ENCODE results near the gene S100A14.

The S100A14 gene

DNA sequence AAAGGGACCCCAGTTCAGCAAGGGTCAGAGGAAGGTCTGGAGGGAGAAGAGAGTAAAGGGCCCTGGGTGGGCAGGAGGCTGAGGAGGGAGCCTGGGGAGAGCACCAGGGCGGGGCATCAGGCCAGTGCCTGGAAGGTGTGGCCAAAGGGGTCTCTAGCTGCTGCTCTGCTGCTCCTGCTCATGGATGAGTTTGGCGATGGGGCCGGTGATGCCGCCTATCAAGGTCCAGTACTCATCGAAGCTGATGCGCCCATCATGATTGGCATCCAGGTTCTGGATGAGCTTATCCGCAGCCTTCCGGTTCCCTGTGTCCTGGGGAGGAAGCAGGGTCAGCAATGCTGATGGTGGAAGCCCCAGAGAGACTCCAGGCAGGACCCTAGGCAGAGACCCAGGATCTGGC is 8.7 kb downstream of the S100A14 start:
- no peak for DNase-seq (ENCODE audit: extremely low spot score)
- ChIA-PET CTCF (interaction anchor here (0.6 kb wide), 1 partner anchor 20 kb away, joined by 3 read pairs; the partner anchor contains the start of gene S100A13), POLR2A (interaction anchor here (1.3 to 2.3 kb wide), 2 partner anchors 20 to 27 kb away, joined by 6 to 8 read pairs; partner anchors contain the start of genes CHTOP and S100A13)
- no peak for TF ChIP-seq TARDBP (IDR thresholded peaks at IDR 0.05)
- TF ChIP-seq FOXK2 (IDR thresholded peaks at IDR 0.05) = no peak
- TF ChIP-seq FOXA1 (IDR thresholded peaks at IDR 0.05) = no peak
- TF ChIP-seq HDGF (IDR thresholded peaks at IDR 0.05; ENCODE audit: borderline replicate concordance) = no peak
- no peak for TF ChIP-seq CTBP1 (IDR thresholded peaks at IDR 0.05; ENCODE audit: borderline replicate concordance)
- TF ChIP-seq BHLHE40 (IDR thresholded peaks at IDR 0.05; ENCODE audit: borderline replicate concordance) = no peak
- TF ChIP-seq L3MBTL2 (conservative IDR thresholded peaks at IDR 0.05) = no peak
- no peak for TF ChIP-seq FOXM1 (IDR thresholded peaks at IDR 0.05; ENCODE audit: borderline replicate concordance)
- TF ChIP-seq SUZ12 (IDR thresholded peaks at IDR 0.05) = no peak
- TF ChIP-seq ELF4 (IDR thresholded peaks at IDR 0.05) = no peak
- TF ChIP-seq, protein P1, sequence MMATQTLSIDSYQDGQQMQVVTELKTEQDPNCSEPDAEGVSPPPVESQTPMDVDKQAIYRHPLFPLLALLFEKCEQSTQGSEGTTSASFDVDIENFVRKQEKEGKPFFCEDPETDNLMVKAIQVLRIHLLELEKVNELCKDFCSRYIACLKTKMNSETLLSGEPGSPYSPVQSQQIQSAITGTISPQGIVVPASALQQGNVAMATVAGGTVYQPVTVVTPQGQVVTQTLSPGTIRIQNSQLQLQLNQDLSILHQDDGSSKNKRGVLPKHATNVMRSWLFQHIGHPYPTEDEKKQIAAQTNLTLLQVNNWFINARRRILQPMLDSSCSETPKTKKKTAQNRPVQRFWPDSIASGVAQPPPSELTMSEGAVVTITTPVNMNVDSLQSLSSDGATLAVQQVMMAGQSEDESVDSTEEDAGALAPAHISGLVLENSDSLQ (IDR thresholded peaks at IDR 0.05) = no peak
- TF ChIP-seq ZNF384 (IDR thresholded peaks at IDR 0.05) = no peak

DNA sequence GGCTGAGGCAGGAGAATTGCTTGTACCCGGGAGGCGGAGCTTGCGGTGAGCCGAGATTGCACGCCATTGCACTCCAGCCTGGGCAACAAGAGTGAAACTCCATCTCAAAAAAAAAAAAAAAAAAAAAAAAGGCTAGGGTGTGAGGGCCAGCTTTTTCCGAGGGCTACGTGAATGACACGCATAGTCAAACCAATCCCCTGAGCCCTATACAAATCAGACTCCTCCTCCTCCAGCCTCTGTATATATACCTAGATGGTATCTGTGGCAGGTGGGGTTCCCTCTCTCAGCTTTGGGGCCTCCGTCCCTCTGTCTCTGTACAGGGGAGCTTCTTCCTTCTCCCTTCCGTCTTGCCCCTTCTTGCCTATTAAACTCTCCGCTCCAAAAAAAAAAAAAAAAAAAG is 9.9 kb downstream of the S100A14 start:
- ChIA-PET CTCF (interaction anchor here (0.6 kb wide), 1 partner anchor 17 kb away, joined by 4 read pairs; no protein-coding TSS in a partner anchor), POLR2A (interaction anchor here (1.3 to 2.3 kb wide), 2 partner anchors 21 to 28 kb away, joined by 6 to 8 read pairs; partner anchors contain the start of genes CHTOP and S100A13)
- no peak for DNase-seq (ENCODE audit: extremely low spot score)
- TF ChIP-seq BHLHE40 (IDR thresholded peaks at IDR 0.05; ENCODE audit: borderline replicate concordance) (no peak), FOXK2 (IDR thresholded peaks at IDR 0.05) (no peak), HDGF (IDR thresholded peaks at IDR 0.05; ENCODE audit: borderline replicate concordance) (no peak), NFRKB (IDR thresholded peaks at IDR 0.05) (no peak)
- TF ChIP-seq, protein P1 (IDR thresholded peaks at IDR 0.05) = no peak

DNA sequence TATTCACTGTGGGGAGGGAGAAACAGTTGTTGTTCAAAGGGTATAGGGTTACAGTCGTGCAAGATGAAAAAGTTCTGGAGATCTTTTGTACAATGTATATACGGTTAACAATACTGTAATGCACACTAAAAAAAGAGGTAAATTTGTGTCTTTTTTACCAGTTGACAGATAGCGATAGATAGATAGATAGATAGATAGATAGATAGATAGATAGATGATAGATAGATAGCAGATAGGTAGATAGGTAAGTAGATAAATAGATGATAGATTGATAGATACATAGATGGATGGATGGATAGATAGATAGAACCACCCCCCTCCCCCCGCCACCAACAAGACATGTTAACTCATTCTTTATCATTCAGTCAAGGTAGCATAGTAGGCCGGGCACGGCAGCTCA is 13.4 kb downstream of the S100A14 start:
- CTCF ChIA-PET = no interaction called here
- POLR2A ChIA-PET = interaction anchor here (0.9 kb wide), 1 partner anchor 25 kb away, joined by 4 read pairs; the partner anchor contains the start of gene S100A13
- no peak for TF ChIP-seq L3MBTL2 (conservative IDR thresholded peaks at IDR 0.05)
- TF ChIP-seq SUZ12 (IDR thresholded peaks at IDR 0.05) = no peak
- TF ChIP-seq TARDBP (IDR thresholded peaks at IDR 0.05) = no peak
- no peak for TF ChIP-seq ZNF384 (IDR thresholded peaks at IDR 0.05)
- no peak for DNase-seq (ENCODE audit: extremely low spot score)

DNA sequence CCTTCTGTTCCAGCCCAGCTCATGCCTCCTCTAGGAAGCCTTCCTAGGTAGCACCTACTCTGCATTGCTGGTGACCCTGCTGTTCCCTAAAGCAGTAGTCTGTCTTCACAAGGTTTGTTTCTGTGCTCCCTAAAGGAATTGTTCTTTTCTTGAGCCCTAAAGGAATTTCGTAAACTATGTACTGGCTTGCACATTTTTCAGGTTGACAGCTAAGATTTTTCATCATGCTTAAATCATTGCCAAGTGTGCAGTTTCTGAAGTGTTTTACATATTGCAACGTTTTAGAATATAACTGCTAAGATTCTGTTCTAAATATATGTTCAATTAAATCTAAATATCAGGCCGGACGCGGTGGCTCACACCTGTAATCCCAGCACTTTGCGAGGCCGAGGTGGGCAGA is 16.3 kb downstream of the S100A14 start:
- POLR2A ChIA-PET = interaction anchor here (2.0 kb wide), 1 partner anchor 34 kb away, joined by 11 read pairs; the partner anchor contains the start of gene CHTOP
- CTCF ChIA-PET = interaction anchor here (0.6 to 1.3 kb wide), 2 partner anchors 15 to 28 kb away, joined by 5 to 7 read pairs; partner anchors contain the start of gene S100A13
- no peak for DNase-seq (ENCODE audit: extremely low spot score)
- no peak for TF ChIP-seq ARNT (IDR thresholded peaks at IDR 0.05)
- TF ChIP-seq NFRKB (IDR thresholded peaks at IDR 0.05) = no peak
- TF ChIP-seq TARDBP (IDR thresholded peaks at IDR 0.05) = no peak
- TF ChIP-seq SUZ12 (IDR thresholded peaks at IDR 0.05) = no peak
- no peak for TF ChIP-seq ELF4 (IDR thresholded peaks at IDR 0.05)
- TF ChIP-seq, protein P1 (IDR thresholded peaks at IDR 0.05) = no peak
- no peak for TF ChIP-seq BHLHE40 (IDR thresholded peaks at IDR 0.05; ENCODE audit: borderline replicate concordance)
- TF ChIP-seq CTBP1 (IDR thresholded peaks at IDR 0.05; ENCODE audit: borderline replicate concordance) = no peak
- no peak for TF ChIP-seq HDGF (IDR thresholded peaks at IDR 0.05; ENCODE audit: borderline replicate concordance)
- no peak for TF ChIP-seq FOXK2 (IDR thresholded peaks at IDR 0.05)
- TF ChIP-seq FOXM1 (IDR thresholded peaks at IDR 0.05; ENCODE audit: borderline replicate concordance) = no peak
- no peak for TF ChIP-seq L3MBTL2 (conservative IDR thresholded peaks at IDR 0.05)
- no peak for TF ChIP-seq LEF1 (IDR thresholded peaks at IDR 0.05; ENCODE audit: borderline replicate concordance)
- no peak for TF ChIP-seq SP1 (IDR thresholded peaks at IDR 0.05)
- no peak for TF ChIP-seq FOXA1 (IDR thresholded peaks at IDR 0.05)
- TF ChIP-seq ZNF384 (IDR thresholded peaks at IDR 0.05) = no peak

DNA sequence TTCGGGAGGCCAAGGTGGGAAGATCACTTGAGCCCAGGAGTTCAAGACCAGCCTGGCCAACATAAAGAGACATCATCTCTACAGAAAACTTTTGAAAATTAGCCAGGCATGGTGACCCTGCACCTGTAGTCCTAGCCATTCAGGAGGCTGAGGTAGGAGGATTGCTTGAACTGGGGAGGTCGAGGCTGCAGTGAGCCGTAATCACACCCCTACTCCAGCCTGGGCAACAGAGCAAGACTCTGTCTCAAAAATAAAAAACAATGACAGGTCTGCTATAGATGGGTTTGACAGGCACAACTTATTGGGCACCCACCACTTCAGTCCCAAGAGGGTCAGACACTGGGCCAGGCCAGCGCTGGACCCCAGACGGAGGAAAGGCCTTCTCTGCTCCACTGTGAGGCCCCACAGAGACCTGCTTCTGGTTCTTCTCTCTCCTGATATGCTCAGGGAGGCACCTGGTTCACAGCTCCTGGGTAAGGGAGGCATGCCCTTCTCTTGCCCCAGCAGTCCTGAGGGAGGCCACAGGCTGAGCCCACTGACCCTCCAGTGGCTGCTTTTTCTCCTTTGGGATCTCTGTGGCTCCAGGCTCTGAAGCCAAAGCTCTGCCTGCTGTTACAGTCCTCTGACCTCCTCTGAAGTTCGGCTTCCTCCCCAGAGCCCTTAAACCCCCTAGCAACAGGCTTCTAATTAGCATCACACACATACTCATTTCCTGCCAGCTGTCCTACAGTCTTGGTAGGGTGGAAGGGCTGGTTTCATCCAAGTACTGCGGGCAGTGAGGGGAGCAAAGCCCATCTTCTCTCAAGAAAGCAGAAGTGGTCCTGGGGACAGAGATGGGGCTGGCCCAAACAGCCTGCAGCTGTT is 17.6 kb downstream of the S100A14 start:
- no peak for TF ChIP-seq LEF1 (IDR thresholded peaks at IDR 0.05; ENCODE audit: borderline replicate concordance)
- TF ChIP-seq ELF4 (IDR thresholded peaks at IDR 0.05) = no peak
- TF ChIP-seq BHLHE40 (IDR thresholded peaks at IDR 0.05; ENCODE audit: borderline replicate concordance) = no peak
- no peak for TF ChIP-seq TARDBP (IDR thresholded peaks at IDR 0.05)
- TF ChIP-seq FOXM1 (IDR thresholded peaks at IDR 0.05; ENCODE audit: borderline replicate concordance) = no peak
- no peak for TF ChIP-seq ZNF384 (IDR thresholded peaks at IDR 0.05)
- TF ChIP-seq SUZ12 (IDR thresholded peaks at IDR 0.05) = no peak
- TF ChIP-seq ARNT (IDR thresholded peaks at IDR 0.05) = no peak
- TF ChIP-seq SP1 (IDR thresholded peaks at IDR 0.05) = no peak
- no peak for TF ChIP-seq HDGF (IDR thresholded peaks at IDR 0.05; ENCODE audit: borderline replicate concordance)
- TF ChIP-seq L3MBTL2 (conservative IDR thresholded peaks at IDR 0.05) = no peak
- no peak for TF ChIP-seq FOXA1 (IDR thresholded peaks at IDR 0.05)
- no peak for TF ChIP-seq FOXK2 (IDR thresholded peaks at IDR 0.05)
- TF ChIP-seq CTBP1 (IDR thresholded peaks at IDR 0.05; ENCODE audit: borderline replicate concordance) = no peak
- TF ChIP-seq NFRKB (IDR thresholded peaks at IDR 0.05) = no peak
- TF ChIP-seq, protein P1 (IDR thresholded peaks at IDR 0.05) = no peak
- DNase-seq (ENCODE audit: extremely low spot score) = peak; percentile 6
- ChIA-PET POLR2A (interaction anchor here (2.0 kb wide), 1 partner anchor 35 kb away, joined by 11 read pairs; the partner anchor contains the start of gene CHTOP), CTCF (interaction anchor here (1.3 kb wide), 1 partner anchor 29 kb away, joined by 3 read pairs; the partner anchor contains the start of gene S100A13)

All from HEK293T (cell line).